Coronary artery (tissue), 2 donors: ENCODE results near the gene ZNHIT6.

Experiments used
- DNase-seq: peaks from one replicate; pipeline ENCODE4 v3.0.0-alpha.2; 2017; ENCODE audit warnings: low spot score
- H3K27ac ChIP-seq, 2 donors: fragments of 200-600 bp; sonication (generic); one replicate each; pipeline ENCODE4 v1.5.1; 2016 to 2019
- H3K4me3 ChIP-seq: fragments of 200-600 bp; sonication (generic); 2 replicates; pipeline ENCODE4 v1.5.1; 2016; ENCODE audit warnings: mild to moderate bottlenecking, moderate library complexity
- TF ChIP-seq, protein P1 (sequence below): fragments of 200-600 bp; sonication (generic); IDR thresholded peaks from one replicate; pipeline ENCODE4 v1.5.1; 2019; ENCODE audit warnings: antibody characterized with exemption

ZNHIT6 gene

DNA sequence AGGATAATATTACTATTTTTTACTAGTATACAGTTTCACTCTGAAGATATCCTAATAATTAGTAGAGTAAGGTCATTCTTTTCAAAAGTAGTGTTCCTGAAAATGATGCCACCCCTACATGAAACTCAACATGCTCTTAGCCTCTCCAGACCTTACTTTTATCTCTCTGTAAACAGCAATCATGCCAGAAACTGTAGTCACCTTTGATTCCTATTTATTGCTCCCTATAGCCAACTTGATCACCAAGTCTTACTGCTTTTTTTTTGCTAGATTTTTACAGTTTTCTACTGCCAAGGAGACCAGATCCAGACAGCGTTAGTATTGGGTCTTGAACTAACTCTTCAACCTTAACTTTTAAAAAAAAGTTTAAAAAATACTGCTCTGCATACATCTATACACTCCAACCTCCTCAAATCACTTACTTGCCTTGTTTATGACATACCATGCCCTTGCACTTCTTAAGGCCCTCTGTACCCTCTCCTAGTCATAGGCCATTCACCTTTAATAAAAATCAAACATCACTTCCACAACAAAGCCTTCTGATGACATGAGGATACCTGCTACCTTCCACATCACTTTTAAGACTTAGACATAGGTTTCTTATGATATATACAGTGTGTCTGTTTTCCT, 36.1 kb downstream of the ZNHIT6 start:
- H3K4me3 ChIP-seq: no peak overlapping the region
- no peak for DNase-seq
- TF ChIP-seq, protein P1, sequence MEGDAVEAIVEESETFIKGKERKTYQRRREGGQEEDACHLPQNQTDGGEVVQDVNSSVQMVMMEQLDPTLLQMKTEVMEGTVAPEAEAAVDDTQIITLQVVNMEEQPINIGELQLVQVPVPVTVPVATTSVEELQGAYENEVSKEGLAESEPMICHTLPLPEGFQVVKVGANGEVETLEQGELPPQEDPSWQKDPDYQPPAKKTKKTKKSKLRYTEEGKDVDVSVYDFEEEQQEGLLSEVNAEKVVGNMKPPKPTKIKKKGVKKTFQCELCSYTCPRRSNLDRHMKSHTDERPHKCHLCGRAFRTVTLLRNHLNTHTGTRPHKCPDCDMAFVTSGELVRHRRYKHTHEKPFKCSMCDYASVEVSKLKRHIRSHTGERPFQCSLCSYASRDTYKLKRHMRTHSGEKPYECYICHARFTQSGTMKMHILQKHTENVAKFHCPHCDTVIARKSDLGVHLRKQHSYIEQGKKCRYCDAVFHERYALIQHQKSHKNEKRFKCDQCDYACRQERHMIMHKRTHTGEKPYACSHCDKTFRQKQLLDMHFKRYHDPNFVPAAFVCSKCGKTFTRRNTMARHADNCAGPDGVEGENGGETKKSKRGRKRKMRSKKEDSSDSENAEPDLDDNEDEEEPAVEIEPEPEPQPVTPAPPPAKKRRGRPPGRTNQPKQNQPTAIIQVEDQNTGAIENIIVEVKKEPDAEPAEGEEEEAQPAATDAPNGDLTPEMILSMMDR: no peak
- no peak overlapping the region for H3K27ac ChIP-seq

DNA sequence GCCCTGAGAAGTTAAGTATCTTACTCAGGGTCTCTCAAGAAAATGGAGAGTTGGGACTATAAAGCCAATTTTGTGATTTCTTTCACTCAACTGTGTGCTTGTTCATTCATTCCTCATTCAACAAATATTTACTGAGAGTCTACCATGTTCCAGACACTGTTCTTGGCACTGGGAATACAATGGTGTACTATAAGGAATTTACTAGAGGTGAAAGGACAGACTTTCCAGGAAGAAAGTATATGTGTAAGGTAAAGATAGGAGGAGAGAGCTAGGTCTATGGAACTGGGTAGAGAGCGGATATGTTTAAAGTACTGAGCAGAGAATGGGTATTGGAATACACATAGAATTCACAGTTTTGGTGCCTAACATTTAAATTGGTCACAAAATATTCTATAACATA, 42.3 kb downstream of the ZNHIT6 start:
- TF ChIP-seq, protein P1: no peak
- no peak overlapping the region for H3K27ac ChIP-seq
- no peak overlapping the region for H3K4me3 ChIP-seq
- DNase-seq: no peak

DNA sequence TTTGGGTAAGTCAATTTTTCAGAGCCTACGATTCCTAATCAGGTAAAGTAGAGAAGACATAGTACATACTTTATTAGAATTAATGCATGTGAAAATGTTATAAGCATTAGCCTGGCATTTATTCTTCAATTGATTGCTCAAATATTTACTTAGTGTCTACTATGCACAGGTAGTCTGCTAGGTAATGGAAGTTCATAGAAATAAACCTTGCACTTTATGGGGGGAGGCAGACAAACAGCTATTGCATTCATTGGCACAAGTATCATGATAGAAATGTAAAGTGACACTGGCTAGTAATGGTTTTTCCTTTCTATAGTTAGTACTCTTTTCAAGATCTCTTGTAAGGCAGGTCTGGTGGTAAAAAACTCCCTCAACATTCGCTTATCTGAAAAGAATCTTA, 44.9 kb downstream of the ZNHIT6 start:
- H3K4me3 ChIP-seq: no peak overlapping the region
- no peak for DNase-seq
- TF ChIP-seq, protein P1: no peak
- no peak overlapping the region for H3K27ac ChIP-seq

DNA sequence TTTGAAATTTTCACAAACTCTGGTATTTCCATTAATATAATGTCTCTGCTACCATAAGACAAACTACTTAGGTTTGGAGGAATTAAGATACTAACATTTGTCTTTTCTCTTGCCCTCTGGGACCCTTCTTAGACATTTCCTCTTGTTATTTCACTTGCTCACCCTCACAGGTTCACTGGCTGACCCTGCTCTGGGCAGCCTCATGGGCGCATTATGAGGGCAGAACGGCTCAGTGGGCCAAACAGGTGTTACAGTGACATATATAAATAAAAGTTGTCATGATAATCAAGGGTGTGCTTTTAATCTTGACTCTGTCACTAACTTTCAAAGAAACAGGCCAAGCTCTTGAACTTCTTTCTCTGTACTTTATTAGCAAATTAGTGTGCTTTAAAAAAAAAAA, 46.5 kb downstream of the ZNHIT6 start:
- Histone ChIP-seq H3K27ac (no peak overlapping the region), H3K4me3 (no peak overlapping the region)
- TF ChIP-seq, protein P1: no peak
- DNase-seq: no peak

DNA sequence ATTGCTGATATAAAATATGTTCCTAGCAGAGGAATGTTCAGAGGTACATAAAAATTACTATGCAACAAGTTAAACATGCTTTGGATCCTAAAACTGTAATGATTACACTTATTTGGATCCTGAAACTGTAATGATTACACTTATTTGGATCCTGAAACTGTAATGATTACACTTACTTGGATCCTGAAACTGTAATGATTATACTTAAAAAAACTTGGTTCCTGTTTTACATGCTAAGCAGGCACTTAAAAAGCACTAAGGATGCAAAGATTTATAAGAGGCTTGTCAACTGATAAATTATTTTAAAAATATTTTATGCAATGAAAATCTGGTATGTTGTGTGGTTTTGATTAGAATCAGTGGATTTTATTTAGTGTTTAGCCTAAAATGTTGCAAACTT, 47.7 kb downstream of the ZNHIT6 start:
- no peak for DNase-seq
- H3K27ac ChIP-seq: no peak overlapping the region
- TF ChIP-seq, protein P1: no peak
- no peak overlapping the region for H3K4me3 ChIP-seq

DNA sequence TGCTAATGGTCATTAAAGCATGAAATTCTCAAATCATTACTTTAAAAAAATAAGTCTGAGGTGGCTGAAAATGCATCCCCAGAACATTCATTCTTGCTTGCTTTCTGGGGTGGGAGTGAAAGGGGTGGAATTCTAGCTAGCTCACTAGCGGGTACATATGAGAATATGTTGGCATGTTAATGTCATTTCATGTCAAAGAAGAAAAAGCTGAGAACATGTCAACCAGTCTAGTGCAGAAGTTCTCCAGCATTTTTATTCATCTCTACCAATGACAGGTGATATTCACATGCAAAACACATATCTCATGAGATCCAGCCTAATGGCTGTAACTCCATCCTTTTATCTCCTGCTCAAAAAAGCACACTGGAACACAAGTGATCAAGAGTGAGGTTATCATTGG, 49.1 kb downstream of the ZNHIT6 start:
- H3K27ac ChIP-seq: no peak overlapping the region
- TF ChIP-seq, protein P1: no peak
- DNase-seq: no peak
- no peak overlapping the region for H3K4me3 ChIP-seq

DNA sequence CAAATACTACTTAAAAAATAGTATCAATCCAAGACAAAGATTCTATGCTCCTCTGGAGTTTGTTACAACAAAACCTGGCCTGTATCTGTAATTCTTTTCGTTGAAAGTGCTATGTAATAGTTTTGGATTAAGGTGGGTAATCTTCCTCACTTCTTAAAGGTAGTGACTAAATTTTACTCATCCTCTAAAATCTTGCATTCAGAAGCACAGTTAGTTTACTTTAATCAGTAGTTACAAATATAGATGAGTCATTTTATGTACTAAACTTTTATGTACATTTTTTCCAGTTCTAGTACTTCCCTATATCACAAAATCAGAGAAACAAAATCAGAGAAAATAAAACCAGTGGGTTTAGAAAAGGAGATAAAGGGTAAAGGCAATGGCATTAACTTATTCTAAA, 51.3 kb downstream of the ZNHIT6 start:
- TF ChIP-seq, protein P1: no peak
- no peak overlapping the region for H3K27ac ChIP-seq

More for the DNA sequence above, 51.3 kb downstream of the ZNHIT6 start:
- no peak overlapping the region for H3K4me3 ChIP-seq
- DNase-seq: no peak
